ENCODE measurements around the gene ZNF674. TPM values are rescaled to one million over a fixed set of nuclear protein-coding genes. Genes with fewer than 3 reads are reported as not detected.
"Not testable (repeated sequence)": the region's sequence is repeated elsewhere in the genome, so short reads cannot be mapped to it uniquely, and the experiment has no call there.

Gene ZNF674
- total and polyA plus RNA-seq, 2 donors = 1.7 to 9.9 TPM

- no peak for DNase-seq (ENCODE audit: extremely low spot score)
- Histone ChIP-seq H3K36me3 (ENCODE audit: insufficient read depth) (no peaks in the 10 kb centered on the region), H3K4me3 (ENCODE audit: low read depth, low read length) (no peak overlapping the region), H3K4me1 (ENCODE audit: insufficient read depth) (no peaks in the 10 kb centered on the region), H3K27ac (ENCODE audit: low read depth) (no peak overlapping the region)
- WGBS = 40% methylated on average over 8 of the region's 8 CpGs
Measured at GRCh38 chrX:46551494-46552128, 6.4 kb upstream of the ZNF674 start.

- Histone ChIP-seq H3K27ac (ENCODE audit: low read depth) (no peak overlapping the region), H3K4me3 (ENCODE audit: low read depth, low read length) (no peak overlapping the region), H3K36me3 (ENCODE audit: insufficient read depth) (no peaks in the 10 kb centered on the region), H3K4me1 (ENCODE audit: insufficient read depth) (no peaks in the 10 kb centered on the region)
- DNase-seq (ENCODE audit: extremely low spot score) = no peak
- WGBS = 94% methylated on average over 1 of the region's 1 CpG
Measured at GRCh38 chrX:46549914-46550313, 4.7 kb upstream of the ZNF674 start.

- Histone ChIP-seq H3K4me3 (ENCODE audit: low read depth, low read length) (no peak overlapping the region), H3K4me1 (ENCODE audit: insufficient read depth) (no peaks in the 10 kb centered on the region), H3K27ac (ENCODE audit: low read depth) (no peak overlapping the region), H3K36me3 (ENCODE audit: insufficient read depth) (no peaks in the 10 kb centered on the region)
- DNase-seq (ENCODE audit: extremely low spot score) = no peak
- 83% methylated on average over 6 of the region's 6 CpGs for WGBS
Measured at GRCh38 chrX:46547857-46548256, 2.6 kb upstream of the ZNF674 start.

- not testable (repeated sequence) for H3K27ac ChIP-seq (ENCODE audit: low read depth)
Measured at GRCh38 chrX:46544527-46544926, 694 bp downstream of the ZNF674 start.

GRCh38 chrX:46543441-46543840 is 1.8 kb downstream of the ZNF674 start:
- H3K36me3 ChIP-seq (ENCODE audit: insufficient read depth) = no peaks in the 10 kb centered on the region
- no peak overlapping the region for H3K4me3 ChIP-seq (ENCODE audit: low read depth, low read length)
- H3K4me1 ChIP-seq (ENCODE audit: insufficient read depth) = no peaks in the 10 kb centered on the region
- 84% methylated on average over 2 of the region's 2 CpGs for WGBS
- no peak overlapping the region for H3K27ac ChIP-seq (ENCODE audit: low read depth)
- DNase-seq (ENCODE audit: extremely low spot score) = no peak

More at GRCh38 chrX:46544527-46544926, 694 bp downstream of the ZNF674 start:
- H3K36me3 ChIP-seq (ENCODE audit: insufficient read depth); DNase-seq (ENCODE audit: extremely low spot score); H3K4me1 ChIP-seq (ENCODE audit: insufficient read depth): not testable (repeated sequence)
- peak overlapping the region; percentile 91 for H3K4me3 ChIP-seq (ENCODE audit: low read depth, low read length)
- WGBS = 41% methylated on average over 7 of the region's 7 CpGs

- Histone ChIP-seq H3K4me3 (ENCODE audit: low read depth, low read length) (no peak overlapping the region), H3K36me3 (ENCODE audit: insufficient read depth) (no peaks in the 10 kb centered on the region), H3K27ac (ENCODE audit: low read depth) (no peak overlapping the region), H3K4me1 (ENCODE audit: insufficient read depth) (no peaks in the 10 kb centered on the region)
- WGBS = 60% methylated on average over 3 of the region's 3 CpGs
- DNase-seq (ENCODE audit: extremely low spot score) = no peak
Measured at GRCh38 chrX:46531442-46531841, 13.8 kb downstream of the ZNF674 start.

- not testable (repeated sequence) for H3K36me3 ChIP-seq (ENCODE audit: insufficient read depth); H3K4me3 ChIP-seq (ENCODE audit: low read depth, low read length); H3K27ac ChIP-seq (ENCODE audit: low read depth); H3K4me1 ChIP-seq (ENCODE audit: insufficient read depth); DNase-seq (ENCODE audit: extremely low spot score)
- WGBS = 96% methylated on average over 1 of the region's 1 CpG
Measured at GRCh38 chrX:46530404-46530908, 14.8 kb downstream of the ZNF674 start.

- not testable (repeated sequence) for H3K4me1 ChIP-seq (ENCODE audit: insufficient read depth); H3K27ac ChIP-seq (ENCODE audit: low read depth); H3K4me3 ChIP-seq (ENCODE audit: low read depth, low read length); H3K36me3 ChIP-seq (ENCODE audit: insufficient read depth); DNase-seq (ENCODE audit: extremely low spot score)
- WGBS = 87% methylated on average over 12 of the region's 12 CpGs
Measured at GRCh38 chrX:46529740-46530403, 15.3 kb downstream of the ZNF674 start.

GRCh38 chrX:46528640-46529039 is 16.6 kb downstream of the ZNF674 start:
- not testable (repeated sequence) for H3K4me1 ChIP-seq (ENCODE audit: insufficient read depth); DNase-seq (ENCODE audit: extremely low spot score); H3K27ac ChIP-seq (ENCODE audit: low read depth); H3K4me3 ChIP-seq (ENCODE audit: low read depth, low read length); H3K36me3 ChIP-seq (ENCODE audit: insufficient read depth)
- 94% methylated on average over 6 of the region's 6 CpGs for WGBS

GRCh38 chrX:46506076-46506475 is 39.1 kb downstream of the ZNF674 start:
- no peaks in the 10 kb centered on the region for H3K36me3 ChIP-seq (ENCODE audit: insufficient read depth)
- H3K4me3 ChIP-seq (ENCODE audit: low read depth, low read length) = no peak overlapping the region
- WGBS = 95% methylated on average over 1 of the region's 1 CpG
- no peaks in the 10 kb centered on the region for H3K4me1 ChIP-seq (ENCODE audit: insufficient read depth)
- no peak overlapping the region for H3K27ac ChIP-seq (ENCODE audit: low read depth)
- DNase-seq (ENCODE audit: extremely low spot score) = no peak

- Histone ChIP-seq H3K4me1 (ENCODE audit: insufficient read depth) (no peaks in the 10 kb centered on the region), H3K4me3 (ENCODE audit: low read depth, low read length) (no peak overlapping the region), H3K27ac (ENCODE audit: low read depth) (no peak overlapping the region), H3K36me3 (ENCODE audit: insufficient read depth) (no peaks in the 10 kb centered on the region)
- WGBS = 94% methylated on average over 2 of the region's 2 CpGs
- DNase-seq (ENCODE audit: extremely low spot score) = no peak
Measured at GRCh38 chrX:46502848-46503247, 42.4 kb downstream of the ZNF674 start.

GRCh38 chrX:46500054-46500453 is 45.2 kb downstream of the ZNF674 start:
- no peak overlapping the region for H3K4me3 ChIP-seq (ENCODE audit: low read depth, low read length)
- H3K27ac ChIP-seq (ENCODE audit: low read depth) = no peak overlapping the region
- 87% methylated on average over 1 of the region's 1 CpG for WGBS

GRCh38 chrX:46488712-46489111 is 56.5 kb downstream of the ZNF674 start:
- no peak for DNase-seq (ENCODE audit: extremely low spot score)

More at GRCh38 chrX:46500054-46500453, 45.2 kb downstream of the ZNF674 start:
- Histone ChIP-seq H3K36me3 (ENCODE audit: insufficient read depth) (peaks cover 2% of the 10 kb centered on the region), H3K4me1 (ENCODE audit: insufficient read depth) (no peaks in the 10 kb centered on the region)
- DNase-seq (ENCODE audit: extremely low spot score) = no peak

GRCh38 chrX:46485897-46486296 is 59.3 kb downstream of the ZNF674 start:
- Histone ChIP-seq H3K4me3 (ENCODE audit: low read depth, low read length) (no peak overlapping the region), H3K4me1 (ENCODE audit: insufficient read depth) (no peaks in the 10 kb centered on the region), H3K27ac (ENCODE audit: low read depth) (no peak overlapping the region), H3K36me3 (ENCODE audit: insufficient read depth) (peaks cover 2% of the 10 kb centered on the region)
- no peak for DNase-seq (ENCODE audit: extremely low spot score)
- WGBS = 79% methylated on average over 8 of the region's 8 CpGs

More at GRCh38 chrX:46488712-46489111, 56.5 kb downstream of the ZNF674 start:
- Histone ChIP-seq H3K27ac (ENCODE audit: low read depth) (no peak overlapping the region), H3K4me3 (ENCODE audit: low read depth, low read length) (no peak overlapping the region), H3K36me3 (ENCODE audit: insufficient read depth) (peaks cover 2% of the 10 kb centered on the region), H3K4me1 (ENCODE audit: insufficient read depth) (no peaks in the 10 kb centered on the region)
- WGBS = 68% methylated on average over 10 of the region's 10 CpGs
